Tibial artery (tissue), 4 donors: Measurements from ENCODE around the gene TSPAN9.

Experiments used
- DNase-seq, 2 donors: peaks; one replicate each; pipeline ENCODE4 v3.0.0-alpha.2; 2019
- H3K27ac ChIP-seq, 2 donors: fragments of 200-600 bp; sonication (generic) in 1 of 2; 1 replicate in 1 of 2; 2 replicates in 1 of 2; pipeline ENCODE4 v1.5.1; 2018 to 2019; ENCODE audit warnings: mild to moderate bottlenecking in 1 of 2
- H3K27me3 ChIP-seq, 2 donors: fragments of 200-600 bp; sonication (generic) in 1 of 2; one replicate each; pipeline versions ENCODE4 v1.5.1 to v1.6.0; 2016 to 2019
- H3K36me3 ChIP-seq, 3 donors: fragments of 200-600 bp; sonication (generic) in 2 of 3; one replicate each; pipeline ENCODE4 v1.5.1; 2016 to 2019; ENCODE audit warnings: mild to moderate bottlenecking in 2 of 3
- H3K4me1 ChIP-seq, 4 donors: fragments of 200-600 bp; sonication (generic) in 2 of 4; 1 replicate in 3 of 4; 2 replicates in 1 of 4; pipeline ENCODE4 v1.5.1; 2016 to 2019
- H3K4me3 ChIP-seq, 2 donors: fragments of 200-600 bp; sonication (generic) in 1 of 2; 1 replicate in 1 of 2; 2 replicates in 1 of 2; pipeline ENCODE4 v1.5.1; 2018 to 2019; ENCODE audit warnings: mild to moderate bottlenecking in 2 of 2
- H3K9me3 ChIP-seq, 3 donors: fragments of 200-600 bp; sonication (generic) in 1 of 3; one replicate each; pipeline ENCODE4 v1.5.1; 2016 to 2019
- intact Hi-C: fragments of 100-400 bp; cut with DNase I; formaldehyde crosslinking; loops from one replicate; pipeline ENCODE4 v1.15.0; 2023; ENCODE audit warnings: low total_unique reads
- TF ChIP-seq, protein P1 (sequence below), 2 experiments: fragments of 200-600 bp in 1 of 2; fragments of 450-650 bp in 1 of 2; IDR thresholded peaks; one replicate each; pipeline ENCODE4 v1.5.1; 2017 to 2019; ENCODE audit warnings: antibody characterized with exemption in 2 of 2, mild to moderate bottlenecking in 1 of 2, moderate library complexity in 1 of 2

Gene TSPAN9

DNA sequence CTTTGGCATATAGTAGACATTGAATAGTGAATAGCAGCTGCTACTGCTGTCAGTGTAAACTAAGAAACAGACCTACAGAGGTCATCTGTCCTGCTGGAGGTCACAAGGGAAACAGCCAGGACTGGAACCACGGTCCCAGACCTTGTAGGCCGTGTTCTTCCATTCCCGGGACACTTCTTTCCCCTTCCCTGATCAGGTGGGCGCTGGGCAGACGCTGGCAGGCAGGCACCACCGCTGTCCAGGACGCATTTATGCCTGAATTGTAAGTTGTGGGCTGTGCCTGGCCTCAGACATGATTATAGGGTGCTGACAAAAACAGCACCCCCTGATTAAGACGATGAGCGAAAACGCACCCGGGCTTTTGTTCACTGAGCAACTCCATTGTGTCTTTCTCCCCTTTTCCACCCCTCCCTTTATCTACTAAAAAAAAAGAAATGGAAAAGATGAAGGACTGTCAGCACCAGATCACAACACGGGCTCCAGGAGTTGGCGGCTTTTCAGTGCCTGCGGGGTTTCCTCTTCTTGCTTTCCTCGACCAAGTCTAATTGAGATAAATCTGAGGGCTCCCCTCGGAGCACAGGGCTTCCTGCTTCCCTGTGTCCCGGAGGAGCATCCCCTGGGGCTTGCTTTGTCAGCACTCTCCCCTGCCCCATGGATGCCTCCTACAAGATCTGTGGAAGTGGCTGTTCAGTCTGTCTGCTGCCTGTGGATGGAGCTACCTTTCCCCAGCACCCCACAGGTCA is 80.6 kb downstream of the TSPAN9 start:
- peak overlapping the region; percentile 13 to 78 for H3K27ac ChIP-seq
- H3K36me3 ChIP-seq: no peaks in the 10 kb centered on the region
- H3K9me3 ChIP-seq: no peaks in the 10 kb centered on the region
- DNase-seq: no peak
- no peak overlapping the region for H3K4me3 ChIP-seq
- TF ChIP-seq, protein P1, sequence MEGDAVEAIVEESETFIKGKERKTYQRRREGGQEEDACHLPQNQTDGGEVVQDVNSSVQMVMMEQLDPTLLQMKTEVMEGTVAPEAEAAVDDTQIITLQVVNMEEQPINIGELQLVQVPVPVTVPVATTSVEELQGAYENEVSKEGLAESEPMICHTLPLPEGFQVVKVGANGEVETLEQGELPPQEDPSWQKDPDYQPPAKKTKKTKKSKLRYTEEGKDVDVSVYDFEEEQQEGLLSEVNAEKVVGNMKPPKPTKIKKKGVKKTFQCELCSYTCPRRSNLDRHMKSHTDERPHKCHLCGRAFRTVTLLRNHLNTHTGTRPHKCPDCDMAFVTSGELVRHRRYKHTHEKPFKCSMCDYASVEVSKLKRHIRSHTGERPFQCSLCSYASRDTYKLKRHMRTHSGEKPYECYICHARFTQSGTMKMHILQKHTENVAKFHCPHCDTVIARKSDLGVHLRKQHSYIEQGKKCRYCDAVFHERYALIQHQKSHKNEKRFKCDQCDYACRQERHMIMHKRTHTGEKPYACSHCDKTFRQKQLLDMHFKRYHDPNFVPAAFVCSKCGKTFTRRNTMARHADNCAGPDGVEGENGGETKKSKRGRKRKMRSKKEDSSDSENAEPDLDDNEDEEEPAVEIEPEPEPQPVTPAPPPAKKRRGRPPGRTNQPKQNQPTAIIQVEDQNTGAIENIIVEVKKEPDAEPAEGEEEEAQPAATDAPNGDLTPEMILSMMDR (IDR thresholded peaks at IDR 0.05): no peak
- intact Hi-C loops: no loop called here
- H3K27me3 ChIP-seq: no peaks in the 10 kb centered on the region
- peaks cover 0 to 31% (median 14%) of the 10 kb centered on the region in 4 donors for H3K4me1 ChIP-seq

GRCh38 chr12:3158851-3159465 is 81.8 kb downstream of the TSPAN9 start:
- intact Hi-C loops: no loop called here
- H3K4me1 ChIP-seq: peaks cover 0 to 27% (median 14%) of the 10 kb centered on the region in 4 donors
- no peak for DNase-seq
- H3K27me3 ChIP-seq: no peaks in the 10 kb centered on the region
- no peak overlapping the region for H3K4me3 ChIP-seq
- H3K36me3 ChIP-seq: no peaks in the 10 kb centered on the region
- H3K27ac ChIP-seq: peak overlapping the region; percentile 78
- no peaks in the 10 kb centered on the region for H3K9me3 ChIP-seq
- TF ChIP-seq, protein P1 (IDR thresholded peaks at IDR 0.05): no peak

- Histone ChIP-seq H3K27me3 (no peaks in the 10 kb centered on the region), H3K9me3 (no peaks in the 10 kb centered on the region), H3K4me1 (peaks cover 0 to 27% (median 14%) of the 10 kb centered on the region in 4 donors), H3K4me3 (no peak overlapping the region), H3K36me3 (peaks cover 0 to 6% (median 0%) of the 10 kb centered on the region in 3 donors), H3K27ac (peak overlapping the region in 1 of 2 donors; percentile 78)
- intact Hi-C loops: no loop called here
- TF ChIP-seq, protein P1 (IDR thresholded peaks at IDR 0.05): no peak
- DNase-seq: no peak
These were observed 82.9 kb downstream of the TSPAN9 start for GRCh38 chr12:3160081-3160480.

DNA sequence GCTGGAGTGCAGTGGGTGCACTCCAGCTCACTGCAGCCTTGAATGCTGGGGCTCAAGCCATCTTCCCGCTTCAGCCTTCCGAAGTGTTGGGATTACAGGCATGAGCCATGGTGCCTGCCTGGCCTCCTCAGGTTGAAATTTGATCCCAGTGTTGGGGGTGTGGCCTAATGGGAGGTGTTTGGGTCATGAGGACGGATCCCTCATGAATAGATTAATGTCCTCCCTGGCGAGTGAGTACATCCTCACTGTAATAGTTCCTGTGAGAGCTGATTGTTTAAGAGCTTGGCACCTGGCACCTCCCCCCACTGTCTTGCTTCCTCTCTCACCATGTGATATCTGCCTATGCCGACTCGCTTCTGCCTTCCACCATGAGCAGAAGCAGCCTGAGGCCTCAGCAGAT is 84.7 kb downstream of the TSPAN9 start:
- Histone ChIP-seq H3K4me3 (no peak overlapping the region), H3K36me3 (peaks cover 0 to 6% (median 0%) of the 10 kb centered on the region in 3 donors), H3K9me3 (no peaks in the 10 kb centered on the region), H3K27me3 (no peaks in the 10 kb centered on the region), H3K27ac (no peak overlapping the region), H3K4me1 (peaks cover 0 to 27% (median 14%) of the 10 kb centered on the region in 4 donors)
- DNase-seq: no peak
- TF ChIP-seq, protein P1 (IDR thresholded peaks at IDR 0.05): no peak
- intact Hi-C loops: no loop called here

GRCh38 chr12:3164454-3165077 is 87.4 kb downstream of the TSPAN9 start:
- Histone ChIP-seq H3K36me3 (peaks cover 0 to 6% (median 0%) of the 10 kb centered on the region in 3 donors), H3K4me3 (no peak overlapping the region), H3K27me3 (no peaks in the 10 kb centered on the region), H3K4me1 (peaks cover 0 to 13% (median 5%) of the 10 kb centered on the region in 4 donors), H3K9me3 (no peaks in the 10 kb centered on the region), H3K27ac (no peak overlapping the region)
- intact Hi-C loops: no loop called here
- TF ChIP-seq, protein P1 (IDR thresholded peaks at IDR 0.05): no peak
- DNase-seq: no peak
